CD4-positive, alpha-beta T cell (primary cell): Measurements from ENCODE around the gene CISH. TPM values are rescaled to one million over a fixed set of nuclear protein-coding genes. Genes with fewer than 3 reads are reported as not detected.

Experiments used
- ATAC-seq: fragments of 200-7000 bp; cut with Tn5 transposase; one replicate; pipeline ENCODE4 v1.10.0; 2022; ENCODE audit warnings: mild to moderate bottlenecking; ENCODE audit not compliant: poor library complexity
- CTCF ChIA-PET: fragments of 350-600 bp; sonication (Branson Sonifier 250); formaldehyde crosslinking; loops from one replicate; lab custom pipeline; 2021; ENCODE audit warnings: antibody characterized with exemption, inconsistent platforms; lab: Charles Lee
- POLR2A ChIA-PET: fragments of 350-600 bp; sonication (Branson Sonifier 250); formaldehyde crosslinking; loops from one replicate; lab custom pipeline; 2021; ENCODE audit warnings: antibody characterized with exemption, inconsistent platforms; lab: Charles Lee
- DNase-seq, 14 experiments: peaks; one replicate each; pipeline ENCODE4 v3.0.0-alpha.2; 2013 to 2020; ENCODE audit warnings: mixed read lengths in 2 of 14
- H3K27ac ChIP-seq, 2 donors: one replicate each; pipeline versions ENCODE4 v1.5.1 to v1.7.0; 2013; ENCODE audit warnings: low read length in 2 of 2, low read depth in 1 of 2, mild to moderate bottlenecking in 1 of 2
- H3K27me3 ChIP-seq, 2 experiments: 1 replicate in 1 of 2; 2 replicates in 1 of 2; pipeline versions ENCODE4 v1.6.1 to v1.7.0; 2013; ENCODE audit warnings: low read length in 2 of 2, control low read depth in 1 of 2, mild to moderate bottlenecking in 1 of 2, moderate library complexity in 1 of 2; ENCODE audit not compliant: insufficient read depth in 2 of 2, control insufficient read depth in 1 of 2
- H3K36me3 ChIP-seq: one replicate; pipeline ENCODE4 v1.6.1; 2013; ENCODE audit warnings: low read length, control low read depth; ENCODE audit not compliant: insufficient read depth
- H3K4me1 ChIP-seq: one replicate; pipeline ENCODE4 v1.6.1; 2013; ENCODE audit warnings: low read length, control low read depth; ENCODE audit not compliant: insufficient read depth
- H3K4me3 ChIP-seq: one replicate; pipeline ENCODE4 v1.5.1; 2013; ENCODE audit warnings: mild to moderate bottlenecking, low read length, moderate library complexity
- H3K9me3 ChIP-seq, 2 experiments: 1 replicate in 1 of 2; 2 replicates in 1 of 2; pipeline versions ENCODE4 v1.6.1 to v1.7.0; 2013; ENCODE audit warnings: low read length in 2 of 2, mild to moderate bottlenecking in 2 of 2, control low read depth in 1 of 2, moderate library complexity in 1 of 2; ENCODE audit not compliant: control insufficient read depth in 1 of 2, insufficient read depth in 1 of 2
- H3K27ac Mint-ChIP-seq: one replicate; pipeline ENCODE4 v1.8.0; 2020; ENCODE audit warnings: mixed read lengths
- H3K27me3 Mint-ChIP-seq: one replicate; pipeline ENCODE4 v1.8.0; 2021; ENCODE audit warnings: mixed read lengths
- H3K36me3 Mint-ChIP-seq: one replicate; pipeline ENCODE4 v1.8.0; 2021; ENCODE audit warnings: low read depth, mixed read lengths
- H3K4me1 Mint-ChIP-seq: one replicate; pipeline ENCODE4 v1.8.0; 2021; ENCODE audit warnings: low read depth, mixed read lengths
- H3K4me3 Mint-ChIP-seq: one replicate; pipeline ENCODE4 v1.8.0; 2020; ENCODE audit warnings: mild to moderate bottlenecking, mixed read lengths
- H3K9me3 Mint-ChIP-seq: one replicate; pipeline ENCODE4 v1.8.0; 2020; ENCODE audit warnings: mixed read lengths
- CTCF ChIP-seq: fragments of 200-600 bp; IDR thresholded peaks from one replicate; pipeline ENCODE4 v1.8.0; 2022; ENCODE audit warnings: antibody characterized with exemption, mild to moderate bottlenecking
- intact Hi-C, 2 experiments: fragments of 100-400 bp; cut with DNase I in 1 of 2; cut with micrococcal nuclease in 1 of 2; formaldehyde crosslinking; loops; one replicate each; pipeline versions ENCODE4 v1.15.1 to v1.9.0; 2023 to 2025; cut with DNase I, micrococcal nuclease
- total RNA-seq, 174 experiments: library from RNA in 2 of 174; stranded (reverse) in 2 of 174; gene quantifications; one replicate each; pipeline ENCODE4 v1.2.3 and lab custom pipeline; 2021 to 2026

Gene CISH
- total RNA-seq, 2 experiments from 2014 or later, result 3.5 to 3.7 TPM

GRCh38 chr3:50605901-50606326 lies 5.7 kb downstream of the CISH start:
- Histone ChIP-seq H3K27me3 (no peaks in the 10 kb centered on the region), H3K4me1 (peaks cover 100% of the 10 kb centered on the region), H3K27ac (peak overlapping the region; percentile 73 to 86), H3K4me3 (peak overlapping the region; percentile 87), H3K36me3 (peaks cover 81% of the 10 kb centered on the region), H3K9me3 (no peaks in the 10 kb centered on the region)
- Mint-ChIP-seq H3K27ac (peak overlapping the region; percentile 93), H3K4me1 (peaks cover 99% of the 10 kb centered on the region), H3K9me3 (no peaks in the 10 kb centered on the region), H3K27me3 (no peaks in the 10 kb centered on the region), H3K36me3 (peaks cover 70% of the 10 kb centered on the region), H3K4me3 (peak overlapping the region; percentile 76)
- TF ChIP-seq CTCF, result no peak
- intact Hi-C loops, result no loop called here
- ChIA-PET POLR2A (interaction anchor here (2.7 to 20.8 kb wide), 2 partner anchors 14 to 33 kb away, joined by 14 to 446 read pairs; partner anchors contain the start of genes C3orf18 and HEMK1), CTCF (interaction anchor here (0.8 to 9.5 kb wide), 3 partner anchors 10 to 33 kb away, joined by 3 to 114 read pairs (median 3); no protein-coding TSS in a partner anchor)
- ATAC-seq, result no peak
- DNase-seq, result peak in 1 of 14 experiments; percentile 40

GRCh38 chr3:50604628-50605588 lies 6.7 kb downstream of the CISH start:
- intact Hi-C loops, result no loop called here

More at GRCh38 chr3:50604628-50605588, 6.7 kb downstream of the CISH start:
- Mint-ChIP-seq H3K4me1 (peaks cover 99% of the 10 kb centered on the region), H3K4me3 (peak overlapping the region; percentile 27), H3K9me3 (no peaks in the 10 kb centered on the region), H3K27me3 (no peaks in the 10 kb centered on the region), H3K36me3 (peaks cover 62% of the 10 kb centered on the region), H3K27ac (peak overlapping the region; percentile 93)
- H3K9me3 ChIP-seq, result no peaks in the 10 kb centered on the region
- H3K36me3 ChIP-seq, result peaks cover 71% of the 10 kb centered on the region
- peak overlapping the region; percentile 73 to 86 for H3K27ac ChIP-seq
- POLR2A ChIA-PET, result interaction anchor here (2.7 to 20.8 kb wide), 2 partner anchors 13 to 32 kb away, joined by 14 to 446 read pairs; partner anchors contain the start of genes C3orf18 and HEMK1
- peak overlapping the region; percentile 87 for H3K4me3 ChIP-seq
- no peak for TF ChIP-seq CTCF
- H3K4me1 ChIP-seq, result peaks cover 100% of the 10 kb centered on the region
- no peak for ATAC-seq
- CTCF ChIA-PET, result interaction anchor here (0.6 to 9.5 kb wide), 3 partner anchors 14 to 254 kb away, joined by 3 to 114 read pairs (median 4); partner anchors contain the start of gene HEMK1
- DNase-seq, result peak in 1 of 14 experiments; percentile 40
- no peaks in the 10 kb centered on the region for H3K27me3 ChIP-seq
